ENCODE results near the gene LCTL.

GRCh38 chr15:66586155-66586976 lies 20.6 kb upstream of the LCTL start:
- no peak for TF ChIP-seq REST (IDR thresholded peaks at IDR 0.05; ENCODE audit: insufficient read depth in 1 of 2, low read depth in 2 of 2, low read length in 2 of 2)
- TF ChIP-seq POLR2AphosphoS5 (IDR thresholded peaks at IDR 0.05; ENCODE audit: low read depth, low read length), result no peak
- no peak for TF ChIP-seq TAF1 (IDR thresholded peaks at IDR 0.05; ENCODE audit: borderline replicate concordance, insufficient read depth, low read length)
- TF ChIP-seq SIN3A (IDR thresholded peaks at IDR 0.05; ENCODE audit: borderline replicate concordance, insufficient read depth, low read length), result no peak
